HTERT RPE-1 (cell line): ENCODE data around the gene IQGAP3.
"Not testable (repeated sequence)": the region's sequence is repeated elsewhere in the genome, so short reads cannot be mapped to it uniquely, and the experiment has no call there.

Source experiments
- in situ Hi-C: fragments of 300-500 bp; cut with MboI; formaldehyde crosslinking; loops from 4 replicates; pipeline ENCODE4 v1.14.3; 2020; ENCODE audit warnings: low sequenced_read_pairs

The IQGAP3 gene

DNA sequence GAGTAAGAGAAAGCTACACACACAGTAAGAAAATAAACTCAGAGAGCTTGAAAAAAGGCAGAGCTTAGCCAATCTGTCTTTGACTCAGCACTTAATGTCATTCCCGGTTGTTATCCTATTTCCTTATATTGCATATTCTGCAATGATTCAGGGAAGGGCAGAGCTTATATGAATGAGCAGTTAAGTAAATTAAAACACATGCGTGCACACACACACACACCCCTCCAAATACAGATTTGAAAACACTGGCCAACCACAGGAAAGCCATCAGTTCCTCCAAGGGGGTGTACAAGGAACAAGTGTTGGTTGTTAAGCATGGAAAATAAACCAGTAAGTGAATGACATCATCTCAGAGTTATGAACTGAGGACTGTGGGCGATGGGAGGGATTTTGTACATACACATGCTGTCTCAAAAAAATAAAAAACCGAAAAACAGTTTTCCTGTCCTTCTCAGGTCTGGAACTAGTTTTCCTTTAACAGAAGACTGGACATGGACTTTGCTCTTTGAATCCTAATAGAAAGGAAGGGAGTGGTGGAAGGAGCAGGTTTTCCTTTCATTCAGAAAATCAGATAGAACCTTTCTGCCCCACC is 1.0 kb downstream of the IQGAP3 start:
- in situ Hi-C loops, result no loop called here

DNA sequence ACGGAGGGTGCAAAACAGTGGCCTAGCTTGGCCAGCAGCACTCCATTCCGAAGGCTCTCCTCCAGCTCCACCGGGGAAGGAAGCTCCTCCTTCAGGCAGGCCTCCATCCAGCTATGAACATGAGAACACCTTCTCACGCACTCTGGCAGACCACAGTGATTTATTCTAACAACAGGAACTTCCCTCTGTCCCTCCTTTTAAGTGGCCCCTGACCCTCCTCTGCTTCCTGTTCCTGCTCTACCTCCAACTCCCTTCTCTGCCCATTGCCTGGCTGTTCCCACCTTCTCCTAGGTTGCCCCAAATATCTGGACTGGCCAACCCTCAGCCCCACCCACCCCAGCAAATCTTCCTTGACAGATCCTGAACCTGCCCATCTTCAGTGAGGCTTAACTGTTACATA is 5.9 kb downstream of the IQGAP3 start:
- in situ Hi-C loops, result no loop called here

GRCh38 chr1:156565519-156565918 is 6.8 kb downstream of the IQGAP3 start:
- in situ Hi-C loops, result no loop called here

DNA sequence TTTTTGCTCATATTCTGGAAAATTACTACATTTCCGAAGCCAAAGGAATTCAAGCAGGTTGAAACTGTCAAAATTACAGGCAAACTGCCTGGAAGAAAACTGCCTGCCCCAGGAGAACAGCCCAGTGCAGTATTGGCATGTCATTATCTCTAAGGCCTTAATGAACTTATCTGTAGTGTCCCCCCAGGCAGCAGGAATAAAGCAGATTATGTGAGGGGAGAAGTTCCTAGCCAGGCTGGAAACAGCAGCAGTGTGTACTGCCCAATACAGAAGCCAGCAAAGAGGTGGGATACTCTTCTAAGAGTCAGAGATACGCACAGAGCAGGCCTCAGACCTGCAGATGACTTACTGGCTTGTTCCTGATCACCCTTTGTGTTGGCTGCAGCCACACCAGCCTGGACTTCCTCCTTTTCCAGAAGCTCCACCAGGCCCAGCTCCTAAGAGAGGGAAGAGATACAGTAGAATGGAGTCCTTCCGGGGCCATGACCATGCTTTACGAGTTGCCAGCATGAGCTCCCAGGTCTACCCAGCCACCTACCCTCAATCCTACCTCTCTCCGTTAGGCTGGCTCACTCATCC is 11.7 kb downstream of the IQGAP3 start:
- in situ Hi-C loops, result no loop called here

DNA sequence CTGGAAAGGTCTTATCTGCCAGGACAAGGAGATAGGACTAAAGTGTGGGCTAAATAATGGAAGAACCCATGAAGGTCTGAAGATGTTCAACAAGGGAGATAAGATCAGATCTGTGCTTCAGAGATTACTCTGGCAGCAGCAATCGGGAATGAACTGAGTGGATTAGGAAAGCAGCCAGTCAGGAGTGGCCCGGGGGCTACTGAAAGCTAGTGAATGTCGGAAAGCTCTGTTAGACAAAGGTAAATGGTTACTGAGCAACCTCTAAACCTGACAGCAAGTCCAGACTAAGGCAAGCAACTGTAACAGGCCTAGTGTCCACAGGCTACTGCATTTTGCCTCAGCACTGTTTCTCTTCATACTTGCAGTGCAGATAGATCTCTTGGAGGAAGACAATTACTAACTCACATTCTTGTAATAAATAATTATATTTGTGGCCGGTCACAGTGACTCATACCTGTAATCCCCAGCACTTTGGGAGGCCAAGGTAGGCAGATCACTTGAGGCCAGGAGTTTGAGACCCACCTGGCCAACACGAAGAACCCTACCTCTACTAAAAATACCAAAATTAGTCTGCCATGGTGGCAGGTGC is 12.5 kb downstream of the IQGAP3 start:
- in situ Hi-C loops, result no loop called here

DNA sequence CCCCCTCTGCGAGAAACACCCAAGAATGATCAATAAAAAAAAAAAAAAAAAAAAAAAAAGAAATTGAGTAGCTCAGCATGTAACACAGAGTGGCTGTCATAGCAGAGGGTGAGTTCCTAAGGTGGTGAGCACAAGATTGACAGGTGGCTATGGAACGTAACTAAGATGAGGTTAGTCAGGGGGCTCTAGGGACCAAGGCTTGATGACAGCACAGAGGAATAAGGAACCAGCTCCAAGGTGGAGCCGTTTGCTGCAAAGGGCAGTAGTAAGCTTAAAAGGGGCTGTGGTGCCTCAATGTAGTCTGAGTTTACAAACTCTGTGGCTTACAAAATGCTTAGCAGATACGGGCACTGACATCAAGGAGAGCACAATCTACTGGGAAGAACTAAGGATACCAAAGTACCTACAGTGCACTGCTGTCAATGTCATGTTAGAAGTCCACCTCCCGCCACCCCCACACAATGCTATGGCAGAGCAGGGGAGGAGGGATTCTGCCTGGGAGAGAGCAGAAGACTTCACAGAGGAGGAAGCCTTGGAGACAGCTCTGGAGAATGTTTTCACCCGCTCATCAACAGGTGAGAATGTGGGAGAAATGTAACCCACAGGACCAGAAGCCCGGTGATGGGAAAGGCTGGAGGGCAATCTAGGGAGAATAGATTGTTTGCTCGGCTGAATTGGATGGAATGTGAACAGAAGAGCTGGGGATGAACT is 13.1 kb downstream of the IQGAP3 start:
- in situ Hi-C loops, result no loop called here

DNA sequence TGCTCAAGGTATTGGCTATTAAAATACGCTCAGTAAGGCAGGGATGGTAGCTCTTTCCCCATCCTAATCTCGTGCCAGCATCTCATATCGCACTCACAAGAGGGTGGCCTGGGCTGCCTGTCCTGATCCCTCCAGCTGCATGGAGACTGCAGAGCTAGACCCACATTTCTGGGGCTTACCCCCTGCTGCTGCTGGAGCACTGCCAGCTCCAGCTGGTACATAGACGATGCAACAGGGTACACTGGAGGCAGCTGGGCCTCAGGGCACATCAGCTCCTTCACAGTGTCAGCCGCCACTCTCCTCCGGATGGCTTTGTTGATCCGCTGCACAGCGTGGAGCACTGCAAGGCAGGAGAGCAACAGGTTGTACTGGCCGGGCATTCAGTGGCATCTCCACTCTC is 16.0 kb downstream of the IQGAP3 start:
- in situ Hi-C loops, result no loop called here

GRCh38 chr1:156555715-156556114 is 16.6 kb downstream of the IQGAP3 start:
- in situ Hi-C loops, result no loop called here

- in situ Hi-C loops, result no loop called here
These were observed 17.4 kb downstream of the IQGAP3 start for GRCh38 chr1:156554971-156555370.

DNA sequence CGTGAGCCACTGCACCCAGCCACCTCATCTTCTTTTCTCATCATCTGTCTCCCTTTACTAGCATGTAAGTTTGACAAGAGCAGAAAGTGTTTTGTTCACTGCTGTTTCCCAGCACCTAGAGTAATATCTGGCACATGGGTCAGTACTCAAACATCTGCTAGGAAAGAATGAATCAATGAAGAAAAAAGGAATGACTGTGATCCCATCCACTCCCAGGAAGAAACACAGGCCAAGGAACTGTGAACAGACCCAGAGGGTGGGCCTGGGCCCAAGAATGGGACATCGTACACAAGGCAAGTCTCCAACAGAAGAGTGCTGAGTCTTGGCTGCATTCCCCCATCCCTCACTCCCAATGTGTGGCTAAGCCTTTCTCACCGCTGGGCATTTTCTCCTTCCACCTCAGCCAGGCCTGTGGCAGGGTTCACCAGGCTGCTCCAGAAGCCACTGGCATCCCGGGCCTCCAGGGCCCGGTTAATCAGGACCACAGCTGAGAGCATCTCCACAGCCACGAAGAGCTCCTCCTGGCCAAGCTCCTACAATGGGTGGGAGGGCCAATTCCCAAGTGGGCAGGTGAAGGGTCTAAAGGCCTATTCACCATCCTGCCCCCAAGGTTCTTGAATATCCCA is 18.4 kb downstream of the IQGAP3 start:
- in situ Hi-C loops, result no loop called here

DNA sequence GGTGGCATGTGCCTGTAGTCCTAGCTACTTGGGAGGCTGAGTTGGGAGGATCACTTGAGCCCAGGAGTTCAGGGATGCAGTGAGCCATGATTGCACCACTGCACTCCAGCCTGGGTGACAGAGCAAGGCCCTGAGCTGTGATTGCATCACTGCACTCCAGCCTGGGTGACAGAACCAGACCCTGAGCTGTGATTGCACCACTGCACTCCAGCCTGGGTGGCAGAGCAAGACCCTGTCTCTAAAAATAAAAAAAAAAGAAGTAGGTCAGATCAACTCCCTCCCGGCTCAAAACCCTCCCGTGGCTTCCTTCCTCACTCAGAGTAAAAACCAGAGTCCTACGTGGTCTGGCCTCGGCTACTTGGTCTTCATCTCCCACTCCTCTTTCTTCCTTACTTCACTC is 19.4 kb downstream of the IQGAP3 start:
- in situ Hi-C loops, result not testable (repeated sequence)

- in situ Hi-C loops, result no loop called here
These were observed 19.8 kb downstream of the IQGAP3 start for GRCh38 chr1:156552518-156552917.

GRCh38 chr1:156551869-156552268 is 20.5 kb downstream of the IQGAP3 start:
- in situ Hi-C loops, result no loop called here

DNA sequence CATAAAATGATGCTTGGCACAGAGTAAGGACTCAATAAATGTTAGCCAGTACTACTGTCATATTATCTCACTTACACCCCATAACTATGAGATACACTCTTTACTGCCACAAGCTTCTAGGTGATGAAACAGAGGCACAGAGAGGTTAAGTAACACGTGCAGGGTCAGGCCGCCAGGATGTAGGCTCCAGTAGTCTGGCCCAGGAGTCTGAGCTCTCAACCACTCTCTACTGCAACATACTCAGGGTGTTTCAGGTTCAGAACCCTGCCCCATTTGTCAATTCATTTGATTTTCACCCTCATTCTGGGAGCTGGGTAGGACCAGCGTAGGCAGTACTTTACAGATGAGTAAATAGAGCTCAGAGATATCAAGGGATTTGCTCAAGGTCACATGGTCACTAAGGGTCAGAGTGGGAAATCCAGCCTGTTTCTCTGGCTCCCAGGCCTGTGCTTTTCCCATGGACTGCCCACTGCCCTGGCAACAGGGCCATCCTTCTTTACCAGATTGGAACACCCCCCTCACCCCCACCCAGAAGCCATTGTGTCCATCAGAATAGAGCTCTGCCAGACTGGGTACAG is 21.2 kb downstream of the IQGAP3 start:
- in situ Hi-C loops, result no loop called here

DNA sequence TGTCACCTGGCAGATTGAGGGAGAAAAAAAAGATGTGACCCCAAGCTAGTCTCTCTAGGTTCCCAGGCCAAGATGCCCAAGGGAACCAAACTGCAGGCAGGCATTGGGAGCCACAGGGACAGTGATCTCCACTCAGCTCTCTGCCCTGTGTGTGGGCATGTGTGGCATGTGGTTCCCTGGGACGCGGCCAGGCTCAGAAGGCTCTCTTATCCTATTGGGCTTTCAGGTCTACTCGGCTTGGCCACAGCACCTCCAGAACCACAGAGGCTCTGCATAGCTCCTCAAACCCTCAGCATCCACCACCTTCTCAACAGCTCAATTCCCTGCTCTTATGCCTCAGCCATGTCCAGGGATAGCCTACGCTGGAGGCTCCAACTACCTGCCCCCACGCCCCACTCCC is 22.0 kb downstream of the IQGAP3 start:
- in situ Hi-C loops, result no loop called here

- in situ Hi-C loops, result no loop called here
These were observed 22.5 kb downstream of the IQGAP3 start for GRCh38 chr1:156549831-156550230.

- in situ Hi-C loops, result no loop called here
These were observed 23.0 kb downstream of the IQGAP3 start for GRCh38 chr1:156549390-156549789.

GRCh38 chr1:156547982-156548381 is 24.4 kb downstream of the IQGAP3 start:
- in situ Hi-C loops, result no loop called here

DNA sequence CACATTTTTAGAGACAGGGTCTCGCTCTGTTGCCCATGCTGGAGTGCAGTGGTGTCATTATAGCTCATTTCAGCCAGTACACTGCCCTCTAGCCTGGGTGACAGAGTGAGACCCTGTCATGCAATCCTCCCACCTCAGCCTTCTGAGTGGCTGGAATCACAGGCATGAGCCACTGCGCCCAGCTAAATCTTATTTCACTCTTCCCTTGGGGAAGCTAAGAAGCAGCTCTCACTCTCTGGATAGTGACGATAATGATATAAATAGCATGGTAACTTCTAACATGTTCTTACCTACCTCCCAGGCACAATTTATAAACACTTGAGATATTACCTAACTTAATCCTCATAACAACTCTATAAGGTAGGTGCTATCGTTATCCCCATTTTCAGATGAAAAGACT is 24.9 kb downstream of the IQGAP3 start:
- in situ Hi-C loops, result no loop called here

DNA sequence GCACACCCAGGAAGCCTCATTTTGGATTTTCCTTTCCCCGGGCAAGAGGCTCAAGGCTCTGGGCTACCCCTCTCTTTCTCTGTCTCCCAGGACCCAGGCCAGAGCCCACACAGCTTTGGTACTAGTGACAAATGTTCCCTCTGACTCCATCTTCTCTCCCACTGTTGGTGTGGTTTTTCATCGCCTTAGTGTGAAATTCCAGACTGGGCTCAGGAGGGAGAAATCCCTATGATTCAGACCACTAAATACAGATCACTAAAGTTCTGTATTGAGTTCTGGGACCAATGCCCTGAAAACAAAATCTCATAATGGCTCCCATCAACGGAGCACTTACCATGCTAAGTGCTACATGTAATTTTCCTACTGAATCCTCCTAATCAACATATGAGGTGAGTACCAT is 26.1 kb downstream of the IQGAP3 start:
- in situ Hi-C loops, result no loop called here

DNA sequence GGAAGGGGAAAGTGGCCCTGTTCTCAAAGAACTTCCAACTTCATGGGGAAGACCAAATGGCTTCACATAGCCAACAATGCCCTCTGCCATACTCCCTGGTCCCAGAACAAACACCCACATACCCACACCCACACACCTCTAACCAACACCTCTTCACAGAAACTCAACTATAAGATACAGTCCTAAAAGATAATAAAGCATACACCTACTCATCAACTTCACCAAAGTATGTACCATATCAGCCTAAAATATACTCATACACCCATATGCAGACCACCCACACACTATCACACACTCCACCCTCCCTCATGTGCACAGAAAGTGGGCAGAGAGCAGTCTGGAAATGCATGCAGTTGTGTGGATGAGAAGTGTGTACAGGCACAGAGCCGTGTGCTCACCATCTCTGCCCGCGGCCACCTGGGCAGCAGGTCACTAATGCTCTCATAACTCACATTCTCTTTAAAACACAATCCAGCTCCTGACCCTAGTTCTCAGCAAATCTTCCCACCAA is 27.7 kb downstream of the IQGAP3 start:
- in situ Hi-C loops, result no loop called here
